Activated naive CD8-positive, alpha-beta T cell treated with anti-CD3 and anti-CD28 coated beads for 36 hours (primary cell): ENCODE data around the gene TPM1. TPM values are rescaled to one million over a fixed set of nuclear protein-coding genes. Genes with fewer than 3 reads are reported as not detected.
"Not testable (repeated sequence)": the region's sequence is repeated elsewhere in the genome, so short reads cannot be mapped to it uniquely, and the experiment has no call there.

Source experiments
- DNase-seq: peaks from one replicate; pipeline ENCODE4 v3.0.0; 2021
- H3K27ac Mint-ChIP-seq: one replicate; pipeline ENCODE4 v1.8.0; 2022; ENCODE audit warnings: mild to moderate bottlenecking, moderate library complexity, mixed read lengths
- H3K27me3 Mint-ChIP-seq: one replicate; pipeline ENCODE4 v1.8.0; 2022; ENCODE audit warnings: mild to moderate bottlenecking, mixed read lengths
- H3K36me3 Mint-ChIP-seq: one replicate; pipeline ENCODE4 v1.8.0; 2021; ENCODE audit warnings: mild to moderate bottlenecking, mixed read lengths
- H3K4me1 Mint-ChIP-seq: one replicate; pipeline ENCODE4 v1.8.0; 2021; ENCODE audit warnings: mixed read lengths
- H3K4me3 Mint-ChIP-seq: one replicate; pipeline ENCODE4 v1.8.0; 2022; ENCODE audit warnings: mild to moderate bottlenecking, moderate library complexity, mixed read lengths
- H3K9me3 Mint-ChIP-seq: one replicate; pipeline ENCODE4 v1.8.0; 2022; ENCODE audit warnings: mixed read lengths
- total RNA-seq, 2 experiments: library from RNA; stranded (reverse); gene quantifications; one replicate each; pipeline ENCODE4 v1.2.3, GENCODE V29; 2021

TPM1 gene
- 1 to 10 TPM; 5.1 to 5.4 TPM for total RNA-seq

- peaks cover 65% of the 10 kb centered on the region for H3K27me3 Mint-ChIP-seq
- peak within 1 kb of the TSS; percentile 69 for H3K4me3 Mint-ChIP-seq
- H3K4me1 Mint-ChIP-seq: peaks cover 8% of the 10 kb centered on the region
- H3K36me3 Mint-ChIP-seq: no peaks in the 10 kb centered on the region
- no peak within 1 kb of the TSS for H3K27ac Mint-ChIP-seq
- peak; percentile 16 for DNase-seq
- H3K9me3 Mint-ChIP-seq: no peaks in the 10 kb centered on the region
These were observed at the start of gene TPM1 for GRCh38 chr15:63041974-63042876. Gene TPM1, plus strand, starts transcription at chr15:63042747. Its CDS starts 83 bp downstream, at chr15:63042830.

GRCh38 chr15:62993066-62993465 is 49.5 kb upstream of the TPM1 start:
- Mint-ChIP-seq H3K4me1 (no peaks in the 10 kb centered on the region), H3K9me3 (no peaks in the 10 kb centered on the region), H3K36me3 (no peaks in the 10 kb centered on the region), H3K4me3 (no peak overlapping the region), H3K27me3 (peaks cover 4% of the 10 kb centered on the region), H3K27ac (no peak overlapping the region)
- DNase-seq: no peak

GRCh38 chr15:62993632-62994031 is 48.9 kb upstream of the TPM1 start:
- H3K4me1 Mint-ChIP-seq, H3K4me3 Mint-ChIP-seq, DNase-seq, H3K27me3 Mint-ChIP-seq, H3K9me3 Mint-ChIP-seq, H3K27ac Mint-ChIP-seq, H3K36me3 Mint-ChIP-seq: not testable (repeated sequence)

- Mint-ChIP-seq H3K27me3 (peaks cover 4% of the 10 kb centered on the region), H3K36me3 (no peaks in the 10 kb centered on the region), H3K4me1 (no peaks in the 10 kb centered on the region), H3K27ac (no peak overlapping the region), H3K4me3 (no peak overlapping the region), H3K9me3 (no peaks in the 10 kb centered on the region)
- no peak for DNase-seq
These were observed 48.1 kb upstream of the TPM1 start for GRCh38 chr15:62994439-62994838.

- H3K4me3 Mint-ChIP-seq: no peak overlapping the region
- peaks cover 4% of the 10 kb centered on the region for H3K27me3 Mint-ChIP-seq
- no peaks in the 10 kb centered on the region for H3K4me1 Mint-ChIP-seq
- H3K27ac Mint-ChIP-seq: no peak overlapping the region
- no peak for DNase-seq
- H3K36me3 Mint-ChIP-seq: no peaks in the 10 kb centered on the region
- no peaks in the 10 kb centered on the region for H3K9me3 Mint-ChIP-seq
These were observed 47.4 kb upstream of the TPM1 start for GRCh38 chr15:62994975-62995681.

GRCh38 chr15:62997441-62997840 is 45.1 kb upstream of the TPM1 start:
- Mint-ChIP-seq H3K4me3 (no peak overlapping the region), H3K9me3 (no peaks in the 10 kb centered on the region), H3K36me3 (no peaks in the 10 kb centered on the region), H3K27ac (no peak overlapping the region), H3K27me3 (peaks cover 7% of the 10 kb centered on the region), H3K4me1 (no peaks in the 10 kb centered on the region)
- DNase-seq: no peak

- Mint-ChIP-seq H3K27ac (no peak overlapping the region), H3K4me3 (no peak overlapping the region), H3K36me3 (no peaks in the 10 kb centered on the region), H3K9me3 (no peaks in the 10 kb centered on the region), H3K4me1 (no peaks in the 10 kb centered on the region), H3K27me3 (peaks cover 3% of the 10 kb centered on the region)
- DNase-seq: no peak
These were observed 44.2 kb upstream of the TPM1 start for GRCh38 chr15:62998262-62998890.

- no peaks in the 10 kb centered on the region for H3K36me3 Mint-ChIP-seq
- no peak overlapping the region for H3K4me3 Mint-ChIP-seq
- DNase-seq: no peak
- H3K27me3 Mint-ChIP-seq: peaks cover 3% of the 10 kb centered on the region
- no peaks in the 10 kb centered on the region for H3K4me1 Mint-ChIP-seq
- H3K27ac Mint-ChIP-seq: no peak overlapping the region
- H3K9me3 Mint-ChIP-seq: no peaks in the 10 kb centered on the region
These were observed 43.4 kb upstream of the TPM1 start for GRCh38 chr15:62999178-62999577.

- H3K27ac Mint-ChIP-seq: no peak overlapping the region
- peaks cover 3% of the 10 kb centered on the region for H3K27me3 Mint-ChIP-seq
- H3K4me3 Mint-ChIP-seq: no peak overlapping the region
- no peaks in the 10 kb centered on the region for H3K9me3 Mint-ChIP-seq
- H3K4me1 Mint-ChIP-seq: no peaks in the 10 kb centered on the region
- no peaks in the 10 kb centered on the region for H3K36me3 Mint-ChIP-seq
- no peak for DNase-seq
These were observed 42.5 kb upstream of the TPM1 start for GRCh38 chr15:62999923-63000561.

GRCh38 chr15:63000706-63001105 is 41.8 kb upstream of the TPM1 start:
- H3K36me3 Mint-ChIP-seq: no peaks in the 10 kb centered on the region
- peaks cover 3% of the 10 kb centered on the region for H3K27me3 Mint-ChIP-seq
- no peak for DNase-seq
- H3K9me3 Mint-ChIP-seq: no peaks in the 10 kb centered on the region
- H3K27ac Mint-ChIP-seq: no peak overlapping the region
- H3K4me1 Mint-ChIP-seq: no peaks in the 10 kb centered on the region
- H3K4me3 Mint-ChIP-seq: no peak overlapping the region

- Mint-ChIP-seq H3K27ac (no peak overlapping the region), H3K27me3 (peaks cover 3% of the 10 kb centered on the region), H3K4me1 (no peaks in the 10 kb centered on the region), H3K9me3 (no peaks in the 10 kb centered on the region), H3K36me3 (no peaks in the 10 kb centered on the region), H3K4me3 (no peak overlapping the region)
- no peak for DNase-seq
These were observed 38.3 kb upstream of the TPM1 start for GRCh38 chr15:63004211-63004610.

- no peak for DNase-seq
- H3K9me3 Mint-ChIP-seq: no peaks in the 10 kb centered on the region
- H3K36me3 Mint-ChIP-seq: no peaks in the 10 kb centered on the region
- H3K4me1 Mint-ChIP-seq: no peaks in the 10 kb centered on the region
- H3K27me3 Mint-ChIP-seq: peaks cover 3% of the 10 kb centered on the region
- no peak overlapping the region for H3K27ac Mint-ChIP-seq
- H3K4me3 Mint-ChIP-seq: no peak overlapping the region
These were observed 36.3 kb upstream of the TPM1 start for GRCh38 chr15:63006032-63006878.

GRCh38 chr15:63008333-63009049 is 34.1 kb upstream of the TPM1 start:
- no peak for DNase-seq
- H3K9me3 Mint-ChIP-seq: no peaks in the 10 kb centered on the region
- no peak overlapping the region for H3K4me3 Mint-ChIP-seq
- no peaks in the 10 kb centered on the region for H3K4me1 Mint-ChIP-seq
- no peaks in the 10 kb centered on the region for H3K27me3 Mint-ChIP-seq
- H3K36me3 Mint-ChIP-seq: no peaks in the 10 kb centered on the region
- H3K27ac Mint-ChIP-seq: no peak overlapping the region

GRCh38 chr15:63010386-63010785 is 32.2 kb upstream of the TPM1 start:
- Mint-ChIP-seq H3K36me3 (no peaks in the 10 kb centered on the region), H3K4me1 (no peaks in the 10 kb centered on the region), H3K9me3 (no peaks in the 10 kb centered on the region), H3K27me3 (no peaks in the 10 kb centered on the region), H3K27ac (no peak overlapping the region), H3K4me3 (no peak overlapping the region)
- no peak for DNase-seq
